Mucosa of stomach (tissue), 1 donor: ENCODE results near the gene KIF17.
"Not testable (repeated sequence)": the region's sequence is repeated elsewhere in the genome, so short reads cannot be mapped to it uniquely, and the experiment has no call there.

Experiments used
- H3K27me3 ChIP-seq: one replicate; pipeline ENCODE4 v1.7.0; 2013; ENCODE audit warnings: mild to moderate bottlenecking, low read length; ENCODE audit not compliant: control insufficient read depth, insufficient read depth
- H3K36me3 ChIP-seq: one replicate; pipeline ENCODE4 v1.7.0; 2013; ENCODE audit warnings: low read length; ENCODE audit not compliant: control insufficient read depth, insufficient read depth
- H3K4me1 ChIP-seq: one replicate; pipeline ENCODE4 v1.7.0; 2013; ENCODE audit warnings: mild to moderate bottlenecking, low read length; ENCODE audit not compliant: control insufficient read depth, insufficient read depth
- H3K4me3 ChIP-seq: one replicate; pipeline ENCODE4 v1.7.0; 2013; ENCODE audit warnings: low read length
- H3K9ac ChIP-seq: one replicate; pipeline ENCODE4 v1.7.0; 2013; ENCODE audit warnings: mild to moderate bottlenecking, low read length, moderate library complexity
- H3K9me3 ChIP-seq: one replicate; pipeline ENCODE4 v1.7.0; 2013; ENCODE audit warnings: mild to moderate bottlenecking, low read length, moderate library complexity; ENCODE audit not compliant: control insufficient read depth
- donor health status: Pancreatic carcinoma.

The KIF17 gene

GRCh38 chr1:20678599-20678998, 39.2 kb downstream of the KIF17 start:
- Histone ChIP-seq H3K4me1 (no peaks in the 10 kb centered on the region), H3K36me3 (no peaks in the 10 kb centered on the region), H3K9ac (no peak overlapping the region), H3K9me3 (no peaks in the 10 kb centered on the region), H3K4me3 (no peak overlapping the region), H3K27me3 (no peaks in the 10 kb centered on the region)

- H3K4me1 ChIP-seq: not testable (repeated sequence)
These were observed 44.2 kb downstream of the KIF17 start for GRCh38 chr1:20673626-20674025.

GRCh38 chr1:20672265-20672632, 45.6 kb downstream of the KIF17 start:
- Histone ChIP-seq H3K4me3 (no peak overlapping the region), H3K27me3 (no peaks in the 10 kb centered on the region), H3K36me3 (no peaks in the 10 kb centered on the region), H3K4me1 (no peaks in the 10 kb centered on the region), H3K9me3 (no peaks in the 10 kb centered on the region), H3K9ac (no peak overlapping the region)

More at GRCh38 chr1:20673626-20674025, 44.2 kb downstream of the KIF17 start:
- H3K9ac ChIP-seq, H3K9me3 ChIP-seq, H3K4me3 ChIP-seq, H3K27me3 ChIP-seq, H3K36me3 ChIP-seq: not testable (repeated sequence)

GRCh38 chr1:20670936-20671335, 46.9 kb downstream of the KIF17 start:
- H3K27me3 ChIP-seq: no peaks in the 10 kb centered on the region
- H3K9me3 ChIP-seq: no peaks in the 10 kb centered on the region
- H3K4me3 ChIP-seq: no peak overlapping the region
- H3K36me3 ChIP-seq: no peaks in the 10 kb centered on the region
- no peak overlapping the region for H3K9ac ChIP-seq
- no peaks in the 10 kb centered on the region for H3K4me1 ChIP-seq

- no peaks in the 10 kb centered on the region for H3K4me1 ChIP-seq
- no peaks in the 10 kb centered on the region for H3K36me3 ChIP-seq
- H3K27me3 ChIP-seq: no peaks in the 10 kb centered on the region
- no peak overlapping the region for H3K4me3 ChIP-seq
- H3K9ac ChIP-seq: no peak overlapping the region
- H3K9me3 ChIP-seq: no peaks in the 10 kb centered on the region
These were observed 49.2 kb downstream of the KIF17 start for GRCh38 chr1:20668581-20668980.

GRCh38 chr1:20666804-20667203, 51.0 kb downstream of the KIF17 start:
- no peaks in the 10 kb centered on the region for H3K27me3 ChIP-seq
- H3K9me3 ChIP-seq: no peaks in the 10 kb centered on the region
- H3K4me1 ChIP-seq: peaks cover 5% of the 10 kb centered on the region
- no peak overlapping the region for H3K9ac ChIP-seq
- no peaks in the 10 kb centered on the region for H3K36me3 ChIP-seq
- H3K4me3 ChIP-seq: no peak overlapping the region

GRCh38 chr1:20666146-20666545, 51.7 kb downstream of the KIF17 start:
- Histone ChIP-seq H3K4me3 (no peak overlapping the region), H3K36me3 (no peaks in the 10 kb centered on the region), H3K4me1 (peaks cover 5% of the 10 kb centered on the region), H3K9ac (no peak overlapping the region), H3K9me3 (no peaks in the 10 kb centered on the region), H3K27me3 (no peaks in the 10 kb centered on the region)

- Histone ChIP-seq H3K27me3 (no peaks in the 10 kb centered on the region), H3K9me3 (no peaks in the 10 kb centered on the region), H3K4me1 (peaks cover 5% of the 10 kb centered on the region), H3K9ac (no peak overlapping the region), H3K4me3 (no peak overlapping the region), H3K36me3 (no peaks in the 10 kb centered on the region)
These were observed 52.1 kb downstream of the KIF17 start for GRCh38 chr1:20665726-20666125.

GRCh38 chr1:20663969-20664715, 53.7 kb downstream of the KIF17 start:
- Histone ChIP-seq H3K9me3 (no peaks in the 10 kb centered on the region), H3K9ac (no peak overlapping the region), H3K36me3 (no peaks in the 10 kb centered on the region), H3K27me3 (no peaks in the 10 kb centered on the region), H3K4me1 (peaks cover 19% of the 10 kb centered on the region), H3K4me3 (no peak overlapping the region)

GRCh38 chr1:20663365-20663764, 54.4 kb downstream of the KIF17 start:
- Histone ChIP-seq H3K9me3 (no peaks in the 10 kb centered on the region), H3K4me3 (no peak overlapping the region), H3K9ac (no peak overlapping the region), H3K27me3 (no peaks in the 10 kb centered on the region), H3K4me1 (peaks cover 19% of the 10 kb centered on the region), H3K36me3 (no peaks in the 10 kb centered on the region)

GRCh38 chr1:20662110-20662475, 55.7 kb downstream of the KIF17 start:
- Histone ChIP-seq H3K9ac (peak overlapping the region; percentile 85), H3K36me3 (no peaks in the 10 kb centered on the region), H3K4me1 (peaks cover 19% of the 10 kb centered on the region), H3K4me3 (peak overlapping the region; percentile 76), H3K27me3 (no peaks in the 10 kb centered on the region), H3K9me3 (no peaks in the 10 kb centered on the region)

GRCh38 chr1:20661207-20662109, 56.3 kb downstream of the KIF17 start, which contains the start of gene DDOST:
DDOST (minus strand) TSS chr1:20661369; CDS start chr1:20661350, 19 bp downstream.
- no peaks in the 10 kb centered on the region for H3K9me3 ChIP-seq
- peak within 1 kb of the TSS; percentile 85 for H3K9ac ChIP-seq
- H3K27me3 ChIP-seq: no peaks in the 10 kb centered on the region
- H3K4me1 ChIP-seq: peaks cover 19% of the 10 kb centered on the region
- no peaks in the 10 kb centered on the region for H3K36me3 ChIP-seq
- H3K4me3 ChIP-seq: peak within 1 kb of the TSS; percentile 76
